BLaER1 treated with 17β-estradiol and CSF1 and Interleukin-3, amounts not matched to agents 10 nM and 100 nM (cell line): Measurements from ENCODE around the gene DOCK8.
"Not testable (repeated sequence)": the region's sequence is repeated elsewhere in the genome, so short reads cannot be mapped to it uniquely, and the experiment has no call there.

Source experiments
- H3K27ac ChIP-seq, 11 experiments: shearing (Covaris generic); formaldehyde crosslinking; 2 replicates each; pipeline ENCODE4 v1.8.1; 2022
- H3K27me3 ChIP-seq, 11 experiments: shearing (Covaris generic); formaldehyde crosslinking; 2 replicates each; pipeline ENCODE4 v1.8.1; 2022
- H3K36me3 ChIP-seq, 11 experiments: shearing (Covaris generic); formaldehyde crosslinking; 2 replicates each; pipeline ENCODE4 v1.8.1; 2022
- H3K4me1 ChIP-seq, 10 experiments: shearing (Covaris generic); formaldehyde crosslinking; 2 replicates each; pipeline ENCODE4 v1.8.1; 2022
- H3K4me2 ChIP-seq, 11 experiments: shearing (Covaris generic); formaldehyde crosslinking; 2 replicates each; pipeline ENCODE4 v1.8.1; 2022
- H3K4me3 ChIP-seq, 10 experiments: shearing (Covaris generic); formaldehyde crosslinking; 2 replicates each; pipeline ENCODE4 v1.8.1; 2022
- H3K9ac ChIP-seq, 11 experiments: shearing (Covaris generic); formaldehyde crosslinking; 2 replicates each; pipeline ENCODE4 v1.8.1; 2022
- H3K9me3 ChIP-seq, 11 experiments: shearing (Covaris generic); formaldehyde crosslinking; replicated peaks in 1 of 11; 2 replicates each; pipeline ENCODE4 v1.8.1; 2022
- H4K20me1 ChIP-seq, 11 experiments: shearing (Covaris generic); formaldehyde crosslinking; 2 replicates each; pipeline ENCODE4 v1.8.1; 2022
- Cebpa-rat ChIP-seq, 11 experiments: shearing (Covaris generic); IDR thresholded peaks; 2 replicates each; pipeline ENCODE4 v1.8.1; 2022

The DOCK8 gene

DNA sequence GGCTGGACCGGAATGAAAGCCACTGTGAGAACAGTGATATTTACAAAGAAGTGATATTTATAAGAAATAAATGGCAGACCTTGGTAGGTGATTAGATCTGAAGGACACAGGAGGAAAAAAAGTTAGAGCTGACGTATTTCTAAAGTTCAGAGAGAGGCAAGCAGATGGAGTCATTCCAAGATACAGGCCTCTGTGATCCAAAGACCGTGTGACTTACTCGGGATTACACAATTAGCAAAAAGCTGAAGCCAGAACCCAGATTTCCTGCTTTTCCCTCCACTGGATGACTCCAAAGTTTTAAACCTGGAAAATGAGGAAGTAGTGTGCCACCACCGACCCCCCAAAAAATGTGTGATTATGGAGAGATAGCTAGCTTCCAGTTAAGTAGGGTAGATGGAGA is 3.1 kb upstream of the DOCK8 start:
- Histone ChIP-seq H3K36me3 (no peaks in the 10 kb centered on the region), H3K27me3 (peaks cover 0 to 27% (median 13%) of the 10 kb centered on the region in 11 experiments; a peak in 16 of 22 replicates), H3K27ac (peak overlapping the region in 1 of 11 experiments; percentile 32; a peak in 1 of 22 replicates), H3K9me3 (no peaks in the 10 kb centered on the region), H3K4me2 (peak overlapping the region in 5 of 11 experiments; percentile 7 to 97 (median 62); a peak in 9 of 22 replicates), H3K4me3 (no peak overlapping the region), H4K20me1 (no peaks in the 10 kb centered on the region; a peak in 1 of 22 replicates), H3K9ac (no peak overlapping the region), H3K4me1 (peaks cover 8 to 75% (median 34%) of the 10 kb centered on the region in 10 experiments; a peak in 18 of 20 replicates)
- no peak for TF ChIP-seq Cebpa-rat (IDR thresholded peaks at IDR 0.05)

DNA sequence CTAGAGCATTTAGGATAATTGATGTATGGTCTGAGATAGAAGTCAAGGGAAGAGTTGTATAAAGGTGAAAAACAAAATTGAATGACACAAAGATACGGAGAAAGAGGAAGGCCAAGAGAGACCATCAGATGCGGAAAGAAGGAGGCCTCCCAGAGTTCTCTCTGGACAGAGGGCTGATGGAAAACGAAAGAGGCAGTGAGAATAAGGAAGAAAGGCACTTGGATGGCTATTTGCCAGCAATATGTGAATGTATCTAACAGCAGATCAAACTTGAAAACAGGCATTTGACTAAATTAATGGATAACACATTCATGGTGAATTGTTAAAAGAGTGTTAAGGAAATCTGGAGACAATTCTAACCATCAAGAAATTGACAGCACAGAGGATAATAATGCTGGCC is 2.4 kb upstream of the DOCK8 start:
- H3K4me3 ChIP-seq: no peak overlapping the region
- H3K4me2 ChIP-seq: peak overlapping the region in 5 of 11 experiments; percentile 7 to 97 (median 62); a peak in 10 of 22 replicates
- no peaks in the 10 kb centered on the region for H3K36me3 ChIP-seq
- H4K20me1 ChIP-seq: no peaks in the 10 kb centered on the region; a peak in 1 of 22 replicates
- peaks cover 0 to 27% (median 15%) of the 10 kb centered on the region in 11 experiments; a peak in 16 of 22 replicates for H3K27me3 ChIP-seq
- no peak overlapping the region for H3K9ac ChIP-seq
- no peaks in the 10 kb centered on the region for H3K9me3 ChIP-seq
- H3K27ac ChIP-seq: no peak overlapping the region; a peak in 1 of 22 replicates
- TF ChIP-seq Cebpa-rat (IDR thresholded peaks at IDR 0.05): no peak
- H3K4me1 ChIP-seq: peaks cover 8 to 79% (median 38%) of the 10 kb centered on the region in 10 experiments; a peak in 18 of 20 replicates

DNA sequence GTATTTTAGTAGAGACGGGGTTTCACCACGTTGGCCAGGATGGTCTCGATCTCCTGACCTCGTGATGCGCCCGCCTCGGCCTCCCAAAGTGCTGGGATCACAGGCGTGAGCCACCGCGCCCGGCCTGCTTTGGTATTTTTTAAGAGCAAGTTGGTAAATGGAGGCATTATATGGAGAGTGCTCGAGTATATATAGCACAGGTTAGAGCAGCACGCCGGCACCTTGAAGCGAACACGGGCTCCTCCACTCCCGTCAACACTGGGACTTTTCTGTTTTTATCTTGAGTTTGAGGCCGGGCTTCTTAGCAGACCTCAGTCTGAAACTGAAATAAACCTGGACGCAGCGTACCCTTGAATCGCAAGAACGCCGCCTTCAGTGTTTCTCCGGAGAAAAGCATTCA is 764 bp upstream of the DOCK8 start:
- Histone ChIP-seq H3K27ac (peak overlapping the region in 6 of 11 experiments; percentile 75 to 92 (median 87); a peak in 10 of 22 replicates), H3K4me1 (peaks cover 8 to 88% (median 39%) of the 10 kb centered on the region in 10 experiments; a peak in 18 of 20 replicates), H3K9ac (peak overlapping the region in 6 of 11 experiments; percentile 80 to 92 (median 89); a peak in 10 of 22 replicates), H3K27me3 (peaks cover 0 to 27% (median 15%) of the 10 kb centered on the region in 11 experiments; a peak in 16 of 22 replicates), H3K4me3 (peak overlapping the region in 8 of 10 experiments; percentile 66 to 84 (median 73); a peak in 13 of 20 replicates), H3K4me2 (peak overlapping the region in 10 of 11 experiments; percentile 83 to 97 (median 94); a peak in 20 of 22 replicates)
- not testable (repeated sequence) for H3K9me3 ChIP-seq, H3K36me3 ChIP-seq, H4K20me1 ChIP-seq

DNA sequence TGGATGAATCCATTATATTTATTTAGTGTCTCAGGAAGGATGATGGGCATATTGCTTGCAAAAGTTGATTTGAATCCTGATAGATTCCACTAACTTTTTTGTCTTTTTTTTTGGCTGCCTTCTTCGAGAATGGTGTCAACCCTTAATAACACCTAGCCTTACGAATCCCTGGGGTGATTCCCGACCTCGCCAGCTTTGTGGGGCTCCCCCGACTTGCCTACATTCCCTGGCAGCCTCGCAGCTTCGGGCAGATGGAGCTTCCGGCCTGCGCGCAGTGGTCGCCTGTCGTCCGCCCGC is 366 bp upstream of the DOCK8 start:
- Histone ChIP-seq H3K4me2 (peak overlapping the region; percentile 83 to 97 (median 94)), H4K20me1 (no peaks in the 10 kb centered on the region; a peak in 1 of 22 replicates), H3K36me3 (peaks cover 0 to 5% (median 0%) of the 10 kb centered on the region in 11 experiments; a peak in 1 of 22 replicates), H3K27me3 (peaks cover 0 to 27% (median 15%) of the 10 kb centered on the region in 11 experiments; a peak in 16 of 22 replicates), H3K27ac (peak overlapping the region; percentile 45 to 92 (median 75)), H3K4me3 (peak overlapping the region; percentile 66 to 84 (median 72)), H3K4me1 (peaks cover 8 to 88% (median 41%) of the 10 kb centered on the region in 10 experiments; a peak in 18 of 20 replicates), H3K9ac (peak overlapping the region; percentile 69 to 92 (median 80)), H3K9me3 (no peaks in the 10 kb centered on the region)
- TF ChIP-seq Cebpa-rat (IDR thresholded peaks at IDR 0.05): no peak

DNA sequence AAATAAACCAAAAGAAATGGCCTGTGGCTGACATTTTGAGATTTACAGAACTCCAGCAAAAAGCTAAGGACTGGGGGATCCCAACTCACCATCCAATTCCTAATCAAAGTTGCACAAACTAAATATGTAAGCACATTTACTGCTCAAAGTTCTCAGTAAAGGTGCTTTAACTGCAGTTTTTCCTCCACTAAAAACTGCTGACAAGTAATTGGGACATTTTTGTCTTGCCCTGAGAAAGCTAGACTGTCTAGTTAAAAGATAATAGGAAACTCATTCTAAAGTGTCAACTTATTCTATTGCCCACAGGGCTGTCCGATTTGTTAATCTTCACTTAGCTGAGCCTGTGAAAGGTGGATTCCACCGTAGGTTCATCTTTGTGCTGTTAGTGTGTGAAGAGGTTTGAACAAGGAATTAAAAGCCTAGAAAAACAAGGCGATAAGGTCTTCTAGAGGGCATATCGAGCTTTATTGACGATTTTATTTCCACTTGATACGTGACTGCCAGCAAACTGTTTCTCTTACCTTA is 1.0 kb downstream of the DOCK8 start:
- no peaks in the 10 kb centered on the region for H3K9me3 ChIP-seq
- H3K4me3 ChIP-seq: peak overlapping the region; percentile 66 to 84 (median 72)
- no peak; a peak in 1 of 22 replicates for TF ChIP-seq Cebpa-rat (IDR thresholded peaks at IDR 0.05)
- H4K20me1 ChIP-seq: peaks cover 0 to 3% (median 0%) of the 10 kb centered on the region in 11 experiments; a peak in 1 of 22 replicates
- H3K36me3 ChIP-seq: peaks cover 0 to 6% (median 0%) of the 10 kb centered on the region in 11 experiments; a peak in 1 of 22 replicates
- H3K27ac ChIP-seq: peak overlapping the region in 6 of 11 experiments; percentile 75 to 92 (median 87); a peak in 12 of 22 replicates
- H3K4me1 ChIP-seq: peaks cover 8 to 92% (median 53%) of the 10 kb centered on the region in 10 experiments; a peak in 19 of 20 replicates
- H3K4me2 ChIP-seq: peak overlapping the region; percentile 83 to 97 (median 94)
- peak overlapping the region in 10 of 11 experiments; percentile 69 to 92 (median 84); a peak in 17 of 22 replicates for H3K9ac ChIP-seq
- peaks cover 0 to 27% (median 15%) of the 10 kb centered on the region in 11 experiments; a peak in 16 of 22 replicates for H3K27me3 ChIP-seq

DNA sequence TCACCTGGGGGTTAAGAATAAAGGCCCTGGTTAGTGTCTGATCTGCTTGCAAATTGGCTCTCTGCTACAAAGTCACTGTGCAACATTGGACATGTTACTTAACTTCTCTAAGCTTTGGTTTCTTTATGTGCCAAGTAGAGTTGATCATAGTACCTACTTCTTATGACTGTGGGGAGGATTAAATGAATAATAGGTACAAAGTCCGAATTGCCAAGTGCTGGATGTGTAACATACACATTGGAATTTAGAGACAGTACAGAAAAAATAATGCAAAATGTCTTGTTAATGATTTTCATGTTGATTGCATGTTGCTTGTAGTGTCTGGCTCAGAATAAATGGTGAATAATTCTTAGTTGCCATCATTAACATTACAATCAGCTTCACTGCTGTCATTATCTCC is 2.2 kb downstream of the DOCK8 start:
- Histone ChIP-seq H3K9me3 (no peaks in the 10 kb centered on the region), H3K4me1 (peaks cover 8 to 92% (median 56%) of the 10 kb centered on the region in 10 experiments), H3K27me3 (peaks cover 0 to 27% (median 15%) of the 10 kb centered on the region in 11 experiments; a peak in 16 of 22 replicates), H3K9ac (peak overlapping the region in 4 of 11 experiments; percentile 87 to 92 (median 90); a peak in 7 of 22 replicates), H4K20me1 (peaks cover 0 to 4% (median 0%) of the 10 kb centered on the region in 11 experiments; a peak in 2 of 22 replicates), H3K4me2 (peak overlapping the region in 6 of 11 experiments; percentile 83 to 97 (median 93); a peak in 11 of 22 replicates), H3K36me3 (peaks cover 0 to 6% (median 0%) of the 10 kb centered on the region in 11 experiments; a peak in 1 of 22 replicates), H3K4me3 (peak overlapping the region in 5 of 10 experiments; percentile 72 to 84 (median 75); a peak in 10 of 20 replicates), H3K27ac (no peak overlapping the region)
- TF ChIP-seq Cebpa-rat (IDR thresholded peaks at IDR 0.05): no peak

DNA sequence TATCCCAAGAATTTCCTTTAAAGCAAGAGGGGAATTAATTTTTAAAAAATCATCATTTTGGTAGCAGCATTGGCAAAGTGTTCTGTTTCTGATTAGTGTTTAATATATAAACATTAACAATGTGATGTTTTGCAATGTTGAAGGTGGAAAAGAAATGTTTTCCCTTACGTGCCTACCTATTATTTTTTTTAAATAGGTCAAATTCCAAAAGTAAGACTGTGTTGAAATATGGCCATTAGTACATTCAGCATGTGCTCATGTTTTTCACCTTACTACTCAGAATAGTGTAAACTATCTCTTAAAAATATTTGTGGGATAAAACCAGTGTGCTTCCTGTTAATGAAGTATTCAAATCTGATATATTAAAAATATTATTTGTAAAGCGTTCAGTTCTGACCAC is 3.3 kb downstream of the DOCK8 start:
- Histone ChIP-seq H3K4me2 (peak overlapping the region in 5 of 11 experiments; percentile 83 to 97 (median 94); a peak in 9 of 22 replicates), H3K4me1 (peaks cover 15 to 92% (median 62%) of the 10 kb centered on the region in 10 experiments), H3K4me3 (no peak overlapping the region), H3K36me3 (peaks cover 0 to 6% (median 0%) of the 10 kb centered on the region in 11 experiments; a peak in 1 of 22 replicates), H3K9ac (no peak overlapping the region), H3K9me3 (no peaks in the 10 kb centered on the region), H4K20me1 (peaks cover 0 to 5% (median 0%) of the 10 kb centered on the region in 11 experiments; a peak in 2 of 22 replicates), H3K27ac (no peak overlapping the region), H3K27me3 (peaks cover 0 to 27% (median 15%) of the 10 kb centered on the region in 11 experiments; a peak in 16 of 22 replicates)
- TF ChIP-seq Cebpa-rat (IDR thresholded peaks at IDR 0.05): no peak

DNA sequence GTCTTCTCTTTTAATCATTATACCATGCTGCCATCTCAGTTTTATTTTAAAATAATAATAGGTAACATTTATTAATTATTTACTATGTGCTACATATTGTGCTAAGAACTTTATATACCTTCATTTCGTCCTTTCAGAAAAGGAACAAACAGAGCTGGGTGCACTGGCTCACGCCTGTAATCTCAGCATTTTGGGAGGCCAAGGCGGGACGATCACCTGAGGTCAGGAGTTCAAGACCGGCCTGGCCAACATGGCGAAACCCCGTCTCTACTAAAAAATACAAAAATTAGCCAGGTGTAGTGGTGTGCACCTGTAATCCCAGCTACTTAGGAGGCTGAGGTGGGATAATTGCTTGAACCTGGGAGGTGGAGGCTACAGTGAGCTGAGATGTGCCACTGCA is 4.4 kb downstream of the DOCK8 start:
- H4K20me1 ChIP-seq: not testable (repeated sequence)
- H3K27me3 ChIP-seq: peaks cover 0 to 25% (median 15%) of the 10 kb centered on the region in 11 experiments; a peak in 16 of 22 replicates

More for the DNA sequence above, 4.4 kb downstream of the DOCK8 start:
- H3K27ac ChIP-seq: peak overlapping the region in 1 of 11 experiments; percentile 52; a peak in 1 of 22 replicates
- H3K4me3 ChIP-seq: peak overlapping the region in 1 of 10 experiments; percentile 54; a peak in 1 of 20 replicates
- H3K4me1 ChIP-seq: peaks cover 15 to 92% (median 68%) of the 10 kb centered on the region in 10 experiments
- peak overlapping the region in 7 of 11 experiments; percentile 56 to 97 (median 85); a peak in 11 of 22 replicates for H3K4me2 ChIP-seq
- not testable (repeated sequence) for H3K36me3 ChIP-seq, H3K9me3 ChIP-seq
- 0 out of 22 replicates have a peak overlapping the region, but pooled peaks of 1 of the 11 experiments have one; percentile 8 for H3K9ac ChIP-seq
